ENCODE results near the gene TTC21B. TPM values are rescaled to one million over a fixed set of nuclear protein-coding genes. Genes with fewer than 3 reads are reported as not detected.

Gene TTC21B
- total and polyA plus RNA-seq, 2 of the 8 experiments (the other 6 are each of a cell fraction or from before 2014, with no cell fraction given), result 6.9 to 20.8 TPM

GRCh38 chr2:165897726-165898125, 55.9 kb downstream of the TTC21B start:
- Histone ChIP-seq H2AFZ (ENCODE audit: low read length) (no peak overlapping the region), H3K14ac (ENCODE audit: insufficient read length) (no peak overlapping the region), H4K5ac (ENCODE audit: insufficient read length, low read depth, low read length) (no peak overlapping the region), H3K18ac (ENCODE audit: extremely low read depth, low read length) (no peak overlapping the region), H4K20me1 (replicated peaks in 1 of 2; ENCODE audit: control insufficient read depth in 1 of 2, insufficient read depth in 2 of 2, low read length in 2 of 2) (no peaks in the 10 kb centered on the region), H3K9ac (replicated peaks in 1 of 4; ENCODE audit: extremely low read depth in 1 of 4, low read depth in 3 of 4, low read length in 3 of 4) (no peak overlapping the region; a peak in 1 of 7 replicates), H2BK120ac (replicated peaks; ENCODE audit: low read depth, low read length) (no peak overlapping the region), H3K79me2 (ENCODE audit: control insufficient read depth in 1 of 2, insufficient read depth in 2 of 2, low read length in 2 of 2) (no peaks in the 10 kb centered on the region), H2BK5ac (ENCODE audit: low read depth, low read length) (no peak overlapping the region), H3K56ac (replicated peaks; ENCODE audit: insufficient read length, low read depth, low read length) (no peak overlapping the region), H4K8ac (ENCODE audit: extremely low read depth, insufficient read depth, low read length) (no peak overlapping the region), H2BK12ac (ENCODE audit: low read depth, low read length) (no peak overlapping the region), H3K4ac (replicated peaks; ENCODE audit: insufficient read length, low read depth, low read length) (no peak overlapping the region), H2BK15ac (ENCODE audit: low read length) (no peak overlapping the region), H3K23me2 (ENCODE audit: low read depth, low read length) (no peaks in the 10 kb centered on the region), H4K91ac (replicated peaks; ENCODE audit: insufficient read length, low read length) (no peak overlapping the region), H3K27me3 (replicated peaks in 1 of 4; ENCODE audit: control insufficient read depth in 3 of 4, extremely low read depth in 1 of 4, insufficient read depth in 3 of 4, low read length in 3 of 4) (no peaks in the 10 kb centered on the region), H2BK20ac (ENCODE audit: low read length) (no peak overlapping the region), H3K23ac (ENCODE audit: insufficient read length) (no peak overlapping the region), H3K9me3 (ENCODE audit: insufficient read depth in 2 of 2, low read depth in 1 of 2, low read length in 1 of 2) (no peaks in the 10 kb centered on the region), H3K79me1 (ENCODE audit: low read depth, low read length) (no peaks in the 10 kb centered on the region), H3K4me3 (ENCODE audit: extremely low read depth in 1 of 4, insufficient read depth in 2 of 4, low read depth in 3 of 4, low read length in 4 of 4) (no peak overlapping the region), H3K4me1 (replicated peaks in 1 of 4; ENCODE audit: control insufficient read depth in 3 of 4, insufficient read depth in 4 of 4, low read length in 3 of 4) (no peaks in the 10 kb centered on the region), H2AK5ac (ENCODE audit: low read depth, low read length) (no peak overlapping the region), H3K27ac (ENCODE audit: low read depth, low read length) (no peak overlapping the region), H3K36me3 (ENCODE audit: control insufficient read depth in 2 of 4, insufficient read depth in 4 of 4, low read length in 3 of 4) (peaks cover 0 to 64% (median 14%) of the 10 kb centered on the region in 4 experiments; a peak in 4 of 8 replicates), H3K4me2 (ENCODE audit: insufficient read depth in 1 of 2, low read depth in 2 of 2, low read length in 2 of 2) (no peak overlapping the region)
- 90 to 100% methylated on average over 1 to 5 of the region's 5 CpGs for WGBS, 2 experiments (ENCODE audit: extremely low coverage in 1 of 2, insufficient coverage in 1 of 2, insufficient read length in 1 of 2, insufficient replicate concordance in 2 of 2, low coverage in 1 of 2, low lambda C conversion rate in 2 of 2, missing lambda C conversion rate in 1 of 2)
- TF ChIP-seq MAFK (IDR thresholded peaks at IDR 0.05; ENCODE audit: low read depth, low read length) (no peak), PHF8 (conservative IDR thresholded peaks at IDR 0.05; ENCODE audit: low read depth, low read length) (no peak), ASH2L (IDR thresholded peaks at IDR 0.05; ENCODE audit: low read length) (no peak)
- FAIRE-seq (no peak), DNase-seq (ENCODE audit: low read depth in 1 of 2, low spot score in 2 of 2) (no peak)
- CTCF ChIA-PET (ENCODE audit: partially characterized antibody), result interaction anchor here (1.4 kb wide), 1 partner anchor 23 kb away, joined by 4 read pairs; no protein-coding TSS in a partner anchor
- POLR2A ChIA-PET (ENCODE audit: partially characterized antibody), result no interaction called here
